WTC11 (cell line): ENCODE data around the gene WDSUB1. TPM values are rescaled to one million over a fixed set of nuclear protein-coding genes. Genes with fewer than 3 reads are reported as not detected.

Experiments used
- ATAC-seq: fragments of 200-7000 bp; cut with Tn5 transposase; 2 replicates; pipeline ENCODE4 v1.10.0; 2021; ENCODE audit warnings: mild to moderate bottlenecking, moderate library complexity
- CTCF ChIA-PET: fragments of 300-600 bp; sonication (Branson Sonifier 250); formaldehyde crosslinking; loops from one replicate; lab custom pipeline; 2021; ENCODE audit warnings: antibody characterized with exemption; lab: Charles Lee
- POLR2A ChIA-PET: fragments of 350-600 bp; sonication (Branson Sonifier 250); formaldehyde crosslinking; loops from one replicate; lab custom pipeline; 2021; ENCODE audit warnings: antibody characterized with exemption; lab: Charles Lee
- DNase-seq: peaks from one replicate; pipeline ENCODE4 v3.0.0; 2021; ENCODE audit warnings: low spot score
- H3K27ac Mint-ChIP-seq: 2 replicates; pipeline ENCODE4 v1.8.0; 2021; ENCODE audit warnings: mixed read lengths
- H3K27me3 Mint-ChIP-seq: 2 replicates; pipeline ENCODE4 v1.8.0; 2021; ENCODE audit warnings: low read depth, mild to moderate bottlenecking, moderate library complexity, mixed read lengths
- H3K36me3 Mint-ChIP-seq: 2 replicates; pipeline ENCODE4 v1.8.0; 2021; ENCODE audit warnings: mixed read lengths
- H3K4me1 Mint-ChIP-seq: 2 replicates; pipeline ENCODE4 v1.8.0; 2022; ENCODE audit warnings: mixed read lengths
- H3K4me3 Mint-ChIP-seq: 2 replicates; pipeline ENCODE4 v1.8.0; 2021; ENCODE audit warnings: mild to moderate bottlenecking, moderate library complexity, mixed read lengths
- H3K9me3 Mint-ChIP-seq: 2 replicates; pipeline ENCODE4 v1.8.0; 2021; ENCODE audit warnings: mixed read lengths
- ATF1 ChIP-seq: sonication (generic); formaldehyde crosslinking; IDR thresholded peaks from 2 replicates; pipeline ENCODE4 v1.8.1; 2023; ENCODE audit warnings: mild to moderate bottlenecking, moderate library complexity, missing genetic modification reagents
- CBFB ChIP-seq: sonication (generic); formaldehyde crosslinking; IDR thresholded peaks from 2 replicates; pipeline ENCODE4 v1.8.1; 2022; ENCODE audit warnings: mild to moderate bottlenecking, low read depth, missing genetic modification reagents
- ELF4 ChIP-seq: sonication (generic); formaldehyde crosslinking; IDR thresholded peaks from 2 replicates; pipeline ENCODE4 v1.8.1; 2022; ENCODE audit warnings: low read depth, mild to moderate bottlenecking, moderate library complexity, missing genetic modification reagents
- ESRRA ChIP-seq: sonication (generic); formaldehyde crosslinking; IDR thresholded peaks from 2 replicates; pipeline ENCODE4 v1.8.1; 2022; ENCODE audit warnings: mild to moderate bottlenecking, missing genetic modification reagents, borderline replicate concordance
- HMGA2 ChIP-seq: fragments of 250-450 bp; sonication (Bioruptor Pico); IDR thresholded peaks from 2 replicates; pipeline ENCODE4 v1.4.0; 2021; ENCODE audit warnings: mild to moderate bottlenecking, moderate library complexity
- JUN ChIP-seq: sonication (generic); formaldehyde crosslinking; IDR thresholded peaks from 2 replicates; pipeline ENCODE4 v1.8.0; 2023; ENCODE audit warnings: mild to moderate bottlenecking, missing genetic modification reagents
- NFATC4 ChIP-seq: fragments of 250-450 bp; sonication (Bioruptor Pico); IDR thresholded peaks from 2 replicates; pipeline ENCODE4 v1.9.0; 2021; ENCODE audit warnings: mild to moderate bottlenecking
- NFE2L1 ChIP-seq: sonication (generic); formaldehyde crosslinking; IDR thresholded peaks from 2 replicates; pipeline ENCODE4 v1.8.1; 2023; ENCODE audit warnings: missing genetic modification reagents
- RELA ChIP-seq: sonication (generic); formaldehyde crosslinking; IDR thresholded peaks from 2 replicates; pipeline ENCODE4 v1.8.1; 2022; ENCODE audit warnings: missing genetic modification reagents, mild to moderate bottlenecking, borderline replicate concordance
- RORB ChIP-seq: fragments of 250-450 bp; sonication (Bioruptor Pico); IDR thresholded peaks from 2 replicates; pipeline ENCODE4 v1.9.0; 2021; ENCODE audit warnings: mild to moderate bottlenecking
- TEAD1 ChIP-seq: sonication (generic); formaldehyde crosslinking; IDR thresholded peaks from 2 replicates; pipeline ENCODE4 v1.8.0; 2022; ENCODE audit warnings: mild to moderate bottlenecking, missing genetic modification reagents
- ZNF423 ChIP-seq: fragments of 250-450 bp; sonication (Bioruptor Pico); IDR thresholded peaks from 2 replicates; pipeline ENCODE4 v2.1.2; 2022; ENCODE audit warnings: mild to moderate bottlenecking, moderate library complexity
- total RNA-seq: library from RNA; stranded (reverse); gene quantifications from 3 replicates; pipeline ENCODE4 v1.2.3, GENCODE V29; 2021
- TF ChIP-seq, protein P1 (sequence below): fragments of 250-450 bp; sonication (Bioruptor Pico); IDR thresholded peaks from 2 replicates; pipeline ENCODE4 v1.9.0; 2021; ENCODE audit warnings: mild to moderate bottlenecking
- TF ChIP-seq, protein P2 (sequence below): sonication (generic); formaldehyde crosslinking; IDR thresholded peaks from 2 replicates; pipeline ENCODE4 v1.8.1; 2023; ENCODE audit warnings: mild to moderate bottlenecking, missing genetic modification reagents, moderate library complexity
- TF ChIP-seq, protein P3 (sequence below): sonication (generic); formaldehyde crosslinking; conservative IDR thresholded peaks from 2 replicates; pipeline ENCODE4 v1.8.1; 2023; ENCODE audit warnings: mild to moderate bottlenecking, low read depth, missing genetic modification reagents, moderate library complexity
- TF ChIP-seq, protein P4 (sequence below): sonication (generic); formaldehyde crosslinking; IDR thresholded peaks from 2 replicates; pipeline ENCODE4 v1.8.1; 2023; ENCODE audit warnings: mild to moderate bottlenecking, missing genetic modification reagents, moderate library complexity
- TF ChIP-seq, protein P5 (sequence below): sonication (generic); formaldehyde crosslinking; conservative IDR thresholded peaks from 2 replicates; pipeline ENCODE4 v1.8.1; 2022; ENCODE audit warnings: mild to moderate bottlenecking, missing genetic modification reagents
- TF ChIP-seq, protein P6 (sequence below): fragments of 250-450 bp; sonication (Bioruptor Pico); IDR thresholded peaks from 2 replicates; pipeline ENCODE4 v2.1.2; 2022; ENCODE audit warnings: mild to moderate bottlenecking, moderate library complexity
- TF ChIP-seq, protein P7 (sequence below): fragments of 200-600 bp; IDR thresholded peaks from 2 replicates; pipeline ENCODE4 v1.8.0; 2022; ENCODE audit warnings: antibody characterized with exemption
- TF ChIP-seq, protein P8 (sequence below): sonication (generic); formaldehyde crosslinking; IDR thresholded peaks from 2 replicates; pipeline ENCODE4 v1.8.1; 2023; ENCODE audit warnings: mild to moderate bottlenecking, missing genetic modification reagents, borderline replicate concordance

The WDSUB1 gene
- total RNA-seq, 1 experiment from 2014 or later = 5.8 TPM

DNA sequence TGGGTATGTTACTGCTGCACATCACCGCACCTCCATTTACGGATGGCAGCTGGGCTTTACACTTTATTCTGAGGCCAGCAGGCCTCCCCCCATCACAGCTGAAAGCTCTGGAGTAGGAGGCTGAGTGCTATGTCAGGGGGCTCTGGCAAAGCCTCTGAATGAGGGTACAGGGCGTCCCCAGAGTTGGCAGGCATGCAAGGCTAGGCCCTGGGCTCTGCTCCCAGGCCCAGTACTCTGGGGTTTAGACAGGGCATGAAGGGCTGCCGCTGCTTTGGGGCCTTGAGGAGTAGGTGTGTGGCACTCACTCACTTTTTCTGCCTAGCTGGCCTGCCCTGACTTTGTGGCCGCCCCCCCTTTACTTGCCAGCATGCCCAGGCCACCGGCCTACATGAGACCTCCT is 90.8 kb downstream of the WDSUB1 start:
- H3K4me1 Mint-ChIP-seq = no peaks in the 10 kb centered on the region
- no peaks in the 10 kb centered on the region for H3K9me3 Mint-ChIP-seq
- H3K27me3 Mint-ChIP-seq = no peaks in the 10 kb centered on the region
- CTCF ChIA-PET = interaction anchor here (1.5 kb wide), 1 partner anchor 77 kb away, joined by 4 read pairs; no protein-coding TSS in a partner anchor
- TF ChIP-seq, protein P1, sequence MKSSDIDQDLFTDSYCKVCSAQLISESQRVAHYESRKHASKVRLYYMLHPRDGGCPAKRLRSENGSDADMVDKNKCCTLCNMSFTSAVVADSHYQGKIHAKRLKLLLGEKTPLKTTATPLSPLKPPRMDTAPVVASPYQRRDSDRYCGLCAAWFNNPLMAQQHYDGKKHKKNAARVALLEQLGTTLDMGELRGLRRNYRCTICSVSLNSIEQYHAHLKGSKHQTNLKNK = no peak
- TF ChIP-seq JUN (CRISPR knock-in tag) (no peak), NFATC4 (CRISPR knock-in tag) (no peak), TEAD1 (no peak), ATF1 (no peak), ESRRA (CRISPR knock-in tag) (no peak), ELF4 (CRISPR knock-in tag) (no peak), CBFB (no peak), HMGA2 (CRISPR knock-in tag) (no peak), ZNF423 (CRISPR knock-in tag) (no peak), RORB (CRISPR knock-in tag) (no peak), NFE2L1 (CRISPR knock-in tag) (no peak), RELA (CRISPR knock-in tag) (no peak)
- TF ChIP-seq, protein P2, sequence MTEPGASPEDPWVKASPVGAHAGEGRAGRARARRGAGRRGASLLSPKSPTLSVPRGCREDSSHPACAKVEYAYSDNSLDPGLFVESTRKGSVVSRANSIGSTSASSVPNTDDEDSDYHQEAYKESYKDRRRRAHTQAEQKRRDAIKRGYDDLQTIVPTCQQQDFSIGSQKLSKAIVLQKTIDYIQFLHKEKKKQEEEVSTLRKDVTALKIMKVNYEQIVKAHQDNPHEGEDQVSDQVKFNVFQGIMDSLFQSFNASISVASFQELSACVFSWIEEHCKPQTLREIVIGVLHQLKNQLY = no peak
- TF ChIP-seq, protein P3, sequence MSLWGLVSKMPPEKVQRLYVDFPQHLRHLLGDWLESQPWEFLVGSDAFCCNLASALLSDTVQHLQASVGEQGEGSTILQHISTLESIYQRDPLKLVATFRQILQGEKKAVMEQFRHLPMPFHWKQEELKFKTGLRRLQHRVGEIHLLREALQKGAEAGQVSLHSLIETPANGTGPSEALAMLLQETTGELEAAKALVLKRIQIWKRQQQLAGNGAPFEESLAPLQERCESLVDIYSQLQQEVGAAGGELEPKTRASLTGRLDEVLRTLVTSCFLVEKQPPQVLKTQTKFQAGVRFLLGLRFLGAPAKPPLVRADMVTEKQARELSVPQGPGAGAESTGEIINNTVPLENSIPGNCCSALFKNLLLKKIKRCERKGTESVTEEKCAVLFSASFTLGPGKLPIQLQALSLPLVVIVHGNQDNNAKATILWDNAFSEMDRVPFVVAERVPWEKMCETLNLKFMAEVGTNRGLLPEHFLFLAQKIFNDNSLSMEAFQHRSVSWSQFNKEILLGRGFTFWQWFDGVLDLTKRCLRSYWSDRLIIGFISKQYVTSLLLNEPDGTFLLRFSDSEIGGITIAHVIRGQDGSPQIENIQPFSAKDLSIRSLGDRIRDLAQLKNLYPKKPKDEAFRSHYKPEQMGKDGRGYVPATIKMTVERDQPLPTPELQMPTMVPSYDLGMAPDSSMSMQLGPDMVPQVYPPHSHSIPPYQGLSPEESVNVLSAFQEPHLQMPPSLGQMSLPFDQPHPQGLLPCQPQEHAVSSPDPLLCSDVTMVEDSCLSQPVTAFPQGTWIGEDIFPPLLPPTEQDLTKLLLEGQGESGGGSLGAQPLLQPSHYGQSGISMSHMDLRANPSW (CRISPR knock-in tag) = no peak
- TF ChIP-seq, protein P4, sequence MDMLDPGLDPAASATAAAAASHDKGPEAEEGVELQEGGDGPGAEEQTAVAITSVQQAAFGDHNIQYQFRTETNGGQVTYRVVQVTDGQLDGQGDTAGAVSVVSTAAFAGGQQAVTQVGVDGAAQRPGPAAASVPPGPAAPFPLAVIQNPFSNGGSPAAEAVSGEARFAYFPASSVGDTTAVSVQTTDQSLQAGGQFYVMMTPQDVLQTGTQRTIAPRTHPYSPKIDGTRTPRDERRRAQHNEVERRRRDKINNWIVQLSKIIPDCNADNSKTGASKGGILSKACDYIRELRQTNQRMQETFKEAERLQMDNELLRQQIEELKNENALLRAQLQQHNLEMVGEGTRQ (CRISPR knock-in tag) = no peak
- TF ChIP-seq, protein P5, sequence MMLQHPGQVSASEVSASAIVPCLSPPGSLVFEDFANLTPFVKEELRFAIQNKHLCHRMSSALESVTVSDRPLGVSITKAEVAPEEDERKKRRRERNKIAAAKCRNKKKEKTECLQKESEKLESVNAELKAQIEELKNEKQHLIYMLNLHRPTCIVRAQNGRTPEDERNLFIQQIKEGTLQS (CRISPR knock-in tag) = no peak
- TF ChIP-seq, protein P6, sequence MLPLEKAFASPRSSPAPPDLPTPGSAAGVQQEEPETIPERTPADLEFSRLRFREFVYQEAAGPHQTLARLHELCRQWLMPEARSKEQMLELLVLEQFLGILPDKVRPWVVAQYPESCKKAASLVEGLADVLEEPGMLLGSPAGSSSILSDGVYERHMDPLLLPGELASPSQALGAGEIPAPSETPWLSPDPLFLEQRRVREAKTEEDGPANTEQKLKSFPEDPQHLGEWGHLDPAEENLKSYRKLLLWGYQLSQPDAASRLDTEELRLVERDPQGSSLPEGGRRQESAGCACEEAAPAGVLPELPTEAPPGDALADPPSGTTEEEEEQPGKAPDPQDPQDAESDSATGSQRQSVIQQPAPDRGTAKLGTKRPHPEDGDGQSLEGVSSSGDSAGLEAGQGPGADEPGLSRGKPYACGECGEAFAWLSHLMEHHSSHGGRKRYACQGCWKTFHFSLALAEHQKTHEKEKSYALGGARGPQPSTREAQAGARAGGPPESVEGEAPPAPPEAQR (CRISPR knock-in tag) = no peak
- TF ChIP-seq, protein P7, sequence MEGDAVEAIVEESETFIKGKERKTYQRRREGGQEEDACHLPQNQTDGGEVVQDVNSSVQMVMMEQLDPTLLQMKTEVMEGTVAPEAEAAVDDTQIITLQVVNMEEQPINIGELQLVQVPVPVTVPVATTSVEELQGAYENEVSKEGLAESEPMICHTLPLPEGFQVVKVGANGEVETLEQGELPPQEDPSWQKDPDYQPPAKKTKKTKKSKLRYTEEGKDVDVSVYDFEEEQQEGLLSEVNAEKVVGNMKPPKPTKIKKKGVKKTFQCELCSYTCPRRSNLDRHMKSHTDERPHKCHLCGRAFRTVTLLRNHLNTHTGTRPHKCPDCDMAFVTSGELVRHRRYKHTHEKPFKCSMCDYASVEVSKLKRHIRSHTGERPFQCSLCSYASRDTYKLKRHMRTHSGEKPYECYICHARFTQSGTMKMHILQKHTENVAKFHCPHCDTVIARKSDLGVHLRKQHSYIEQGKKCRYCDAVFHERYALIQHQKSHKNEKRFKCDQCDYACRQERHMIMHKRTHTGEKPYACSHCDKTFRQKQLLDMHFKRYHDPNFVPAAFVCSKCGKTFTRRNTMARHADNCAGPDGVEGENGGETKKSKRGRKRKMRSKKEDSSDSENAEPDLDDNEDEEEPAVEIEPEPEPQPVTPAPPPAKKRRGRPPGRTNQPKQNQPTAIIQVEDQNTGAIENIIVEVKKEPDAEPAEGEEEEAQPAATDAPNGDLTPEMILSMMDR = no peak
- TF ChIP-seq, protein P8, sequence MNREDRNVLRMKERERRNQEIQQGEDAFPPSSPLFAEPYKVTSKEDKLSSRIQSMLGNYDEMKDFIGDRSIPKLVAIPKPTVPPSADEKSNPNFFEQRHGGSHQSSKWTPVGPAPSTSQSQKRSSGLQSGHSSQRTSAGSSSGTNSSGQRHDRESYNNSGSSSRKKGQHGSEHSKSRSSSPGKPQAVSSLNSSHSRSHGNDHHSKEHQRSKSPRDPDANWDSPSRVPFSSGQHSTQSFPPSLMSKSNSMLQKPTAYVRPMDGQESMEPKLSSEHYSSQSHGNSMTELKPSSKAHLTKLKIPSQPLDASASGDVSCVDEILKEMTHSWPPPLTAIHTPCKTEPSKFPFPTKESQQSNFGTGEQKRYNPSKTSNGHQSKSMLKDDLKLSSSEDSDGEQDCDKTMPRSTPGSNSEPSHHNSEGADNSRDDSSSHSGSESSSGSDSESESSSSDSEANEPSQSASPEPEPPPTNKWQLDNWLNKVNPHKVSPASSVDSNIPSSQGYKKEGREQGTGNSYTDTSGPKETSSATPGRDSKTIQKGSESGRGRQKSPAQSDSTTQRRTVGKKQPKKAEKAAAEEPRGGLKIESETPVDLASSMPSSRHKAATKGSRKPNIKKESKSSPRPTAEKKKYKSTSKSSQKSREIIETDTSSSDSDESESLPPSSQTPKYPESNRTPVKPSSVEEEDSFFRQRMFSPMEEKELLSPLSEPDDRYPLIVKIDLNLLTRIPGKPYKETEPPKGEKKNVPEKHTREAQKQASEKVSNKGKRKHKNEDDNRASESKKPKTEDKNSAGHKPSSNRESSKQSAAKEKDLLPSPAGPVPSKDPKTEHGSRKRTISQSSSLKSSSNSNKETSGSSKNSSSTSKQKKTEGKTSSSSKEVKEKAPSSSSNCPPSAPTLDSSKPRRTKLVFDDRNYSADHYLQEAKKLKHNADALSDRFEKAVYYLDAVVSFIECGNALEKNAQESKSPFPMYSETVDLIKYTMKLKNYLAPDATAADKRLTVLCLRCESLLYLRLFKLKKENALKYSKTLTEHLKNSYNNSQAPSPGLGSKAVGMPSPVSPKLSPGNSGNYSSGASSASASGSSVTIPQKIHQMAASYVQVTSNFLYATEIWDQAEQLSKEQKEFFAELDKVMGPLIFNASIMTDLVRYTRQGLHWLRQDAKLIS (CRISPR knock-in tag) = no peak
- no peak overlapping the region for H3K27ac Mint-ChIP-seq
- DNase-seq (no peak), ATAC-seq (no peak)
- no peak overlapping the region for H3K4me3 Mint-ChIP-seq
- H3K36me3 Mint-ChIP-seq = no peaks in the 10 kb centered on the region
- POLR2A ChIA-PET = no interaction called here
